AG09309 (cell line): ENCODE results near the gene SSTR5.

Source experiments
- DNase-seq: peaks from one replicate; pipeline ENCODE4 v3.0.0-alpha.2; 2010; ENCODE audit warnings: low read depth
- H3K4me3 ChIP-seq: 2 replicates; pipeline ENCODE4 v1.5.1; 2011; ENCODE audit warnings: mild to moderate bottlenecking, low read depth, low read length, moderate library complexity; ENCODE audit not compliant: control insufficient read depth
- CTCF ChIP-seq: IDR thresholded peaks from 2 replicates; pipeline ENCODE4 v1.5.1; 2011; ENCODE audit warnings: mild to moderate bottlenecking, low read depth, low read length, inconsistent platforms; ENCODE audit not compliant: insufficient read depth, control insufficient read depth; ENCODE audit errors: missing control alignments

SSTR5 gene

GRCh38 chr16:1049976-1050247 is 22.6 kb upstream of the SSTR5 start:
- TF ChIP-seq CTCF, result no peak
- no peak for DNase-seq

GRCh38 chr16:1050516-1050915 is 22.0 kb upstream of the SSTR5 start:
- no peak overlapping the region for H3K4me3 ChIP-seq
- no peak for DNase-seq
- TF ChIP-seq CTCF, result no peak

More at GRCh38 chr16:1049976-1050247, 22.6 kb upstream of the SSTR5 start:
- no peak overlapping the region for H3K4me3 ChIP-seq

- H3K4me3 ChIP-seq, result no peak overlapping the region
- no peak for TF ChIP-seq CTCF
- DNase-seq, result no peak
Observed at GRCh38 chr16:1050921-1051320, 21.6 kb upstream of the SSTR5 start.

- no peak overlapping the region for H3K4me3 ChIP-seq
- no peak for TF ChIP-seq CTCF
- no peak for DNase-seq
Observed at GRCh38 chr16:1051446-1051845, 21.1 kb upstream of the SSTR5 start.

GRCh38 chr16:1052721-1053120 is 19.8 kb upstream of the SSTR5 start:
- no peak for DNase-seq
- no peak for TF ChIP-seq CTCF
- H3K4me3 ChIP-seq, result no peak overlapping the region

- no peak for DNase-seq
- H3K4me3 ChIP-seq, result no peak overlapping the region
- no peak for TF ChIP-seq CTCF
Observed at GRCh38 chr16:1053121-1053521, 19.4 kb upstream of the SSTR5 start.

- no peak overlapping the region for H3K4me3 ChIP-seq
- TF ChIP-seq CTCF, result no peak
- no peak for DNase-seq
Observed at GRCh38 chr16:1053700-1054368, 18.7 kb upstream of the SSTR5 start.
